HG03103 (cell line): Measurements from ENCODE around the gene MYLIP.

ENCODE experiments used
- ATAC-seq: cut with Tn5 transposase; IDR thresholded peaks from one replicate; pipeline ENCODE4 v1.9.1; 2021; ENCODE audit warnings: low read depth; ENCODE audit not compliant: unreplicated experiment

The MYLIP gene

GRCh38 chr6:16128759-16129622 lies at the start of gene MYLIP:
TSS of gene MYLIP (plus strand) at chr6:16129086. CDS start at chr6:16129323, 237 bp downstream.
- ATAC-seq = peak; percentile 59

DNA sequence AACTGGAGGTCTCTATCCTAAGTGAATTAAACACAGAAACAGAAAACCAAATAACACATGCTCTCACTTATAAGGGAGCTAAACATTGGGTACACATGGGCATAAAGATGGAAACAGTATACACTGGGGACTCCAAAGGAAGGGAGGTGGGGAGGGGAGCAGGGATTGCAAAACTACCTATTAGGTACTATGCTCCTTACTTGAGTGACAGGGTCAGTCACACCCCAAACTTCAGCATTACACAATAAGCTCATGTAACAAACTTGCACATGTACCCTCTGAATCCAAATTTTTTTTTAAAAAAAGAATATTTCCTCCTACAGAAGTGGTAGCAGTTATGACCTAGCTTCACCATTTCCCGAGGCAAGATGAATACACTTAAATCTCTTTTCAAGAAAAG lies 49.5 kb upstream of the MYLIP start:
- no peak for ATAC-seq

- ATAC-seq = no peak
Measured at GRCh38 chr6:16080204-16080603, 48.7 kb upstream of the MYLIP start.

- ATAC-seq = no peak
Measured at GRCh38 chr6:16081326-16081725, 47.6 kb upstream of the MYLIP start.

DNA sequence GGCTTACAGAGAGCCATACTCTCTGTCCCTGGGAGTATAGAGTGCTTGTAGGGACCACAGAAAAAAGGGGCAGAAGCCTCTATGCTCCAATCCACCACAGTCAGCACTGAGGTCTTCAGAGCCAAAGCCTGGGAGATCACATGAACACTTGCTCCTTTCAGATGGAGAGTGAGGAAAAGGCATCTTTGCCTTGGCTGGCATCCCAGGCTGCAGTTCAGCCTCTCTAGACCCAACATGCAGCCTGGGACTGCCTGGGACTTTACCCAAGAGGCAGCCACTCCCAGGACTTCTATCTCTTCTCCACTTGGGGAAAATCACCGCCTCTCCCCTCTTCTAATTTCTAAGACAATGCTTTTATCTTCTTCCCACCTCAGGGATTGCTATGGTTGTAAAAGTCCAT lies 46.5 kb upstream of the MYLIP start:
- ATAC-seq = no peak

DNA sequence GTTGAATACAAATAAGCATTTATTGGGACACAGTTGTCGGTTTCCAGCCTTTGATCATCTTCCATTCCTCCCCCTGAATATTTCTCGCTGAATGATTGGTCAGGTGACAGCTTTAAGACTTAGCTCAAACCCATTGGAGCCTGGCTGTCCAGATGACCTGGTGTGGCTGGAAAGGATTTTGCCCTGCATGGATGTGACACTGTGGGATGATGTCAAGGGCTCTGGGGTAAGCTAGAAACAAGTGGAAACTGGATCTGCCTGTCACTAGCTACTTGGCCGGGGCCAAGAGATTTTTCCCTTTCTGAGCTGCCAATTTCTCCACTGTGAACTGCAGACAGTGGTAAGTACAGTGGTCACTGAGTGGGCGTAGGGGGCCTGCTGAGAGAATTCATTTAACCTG lies 41.9 kb upstream of the MYLIP start:
- ATAC-seq = no peak

- ATAC-seq = no peak
Measured at GRCh38 chr6:16087386-16087785, 41.5 kb upstream of the MYLIP start.

- no peak for ATAC-seq
Measured at GRCh38 chr6:16088409-16088808, 40.5 kb upstream of the MYLIP start.

DNA sequence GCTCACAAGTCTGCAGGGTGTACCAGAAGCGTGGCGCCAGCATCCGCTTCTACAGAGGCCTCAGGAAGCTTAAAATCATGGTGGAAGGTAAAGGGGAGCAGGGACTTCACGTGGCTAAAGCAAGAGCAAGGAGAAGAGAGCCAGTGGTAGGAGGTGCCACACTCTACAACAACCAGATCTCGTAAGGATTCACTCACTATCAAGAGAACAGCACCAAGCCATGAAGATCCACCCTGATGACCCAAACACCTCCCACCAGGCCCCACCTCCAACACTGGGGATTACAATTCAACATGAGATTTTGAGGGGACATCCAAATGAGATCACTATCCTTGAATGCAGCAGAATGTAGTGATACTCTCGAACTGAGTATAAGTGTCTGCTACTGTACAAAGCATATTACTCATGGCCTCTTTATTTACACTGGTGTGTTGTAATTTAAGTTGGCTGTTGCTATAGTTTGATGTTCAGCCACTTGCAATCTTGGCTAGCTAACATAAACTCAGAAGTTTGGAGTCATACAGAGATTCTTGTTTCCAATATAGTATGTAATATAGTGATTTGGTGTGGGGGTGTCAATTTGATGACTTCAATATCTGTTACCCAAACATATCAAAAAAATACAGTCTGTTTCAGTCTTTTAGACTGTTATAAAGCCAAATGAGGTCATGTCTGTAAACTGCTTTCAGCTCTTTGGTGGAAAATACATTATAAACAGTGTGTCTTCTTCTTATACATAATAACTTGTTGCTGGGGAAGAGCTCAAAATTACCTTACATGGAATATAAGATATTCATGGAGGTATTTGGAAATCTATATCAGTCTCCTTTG lies 39.4 kb upstream of the MYLIP start:
- no peak for ATAC-seq

DNA sequence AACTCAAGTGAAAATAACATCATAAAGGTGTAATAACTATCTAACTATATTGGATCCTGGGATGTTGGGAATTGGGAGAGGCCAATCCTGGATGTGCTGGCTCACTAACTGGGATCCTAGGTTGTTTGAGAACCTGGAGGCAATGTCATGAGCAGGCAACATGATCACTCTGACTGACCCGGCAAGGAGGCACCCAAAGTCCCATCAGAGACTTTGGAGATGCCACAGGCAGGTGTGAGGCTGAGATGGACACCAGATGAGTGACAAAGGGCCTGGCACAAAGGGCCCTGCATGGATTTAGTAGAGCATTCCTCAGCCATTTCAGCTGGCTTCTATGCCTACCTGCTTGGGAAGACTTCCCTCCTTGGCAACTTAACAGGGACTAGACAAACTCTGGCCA lies 38.4 kb upstream of the MYLIP start:
- no peak for ATAC-seq

- ATAC-seq = no peak
Measured at GRCh38 chr6:16090920-16091319, 38.0 kb upstream of the MYLIP start.

DNA sequence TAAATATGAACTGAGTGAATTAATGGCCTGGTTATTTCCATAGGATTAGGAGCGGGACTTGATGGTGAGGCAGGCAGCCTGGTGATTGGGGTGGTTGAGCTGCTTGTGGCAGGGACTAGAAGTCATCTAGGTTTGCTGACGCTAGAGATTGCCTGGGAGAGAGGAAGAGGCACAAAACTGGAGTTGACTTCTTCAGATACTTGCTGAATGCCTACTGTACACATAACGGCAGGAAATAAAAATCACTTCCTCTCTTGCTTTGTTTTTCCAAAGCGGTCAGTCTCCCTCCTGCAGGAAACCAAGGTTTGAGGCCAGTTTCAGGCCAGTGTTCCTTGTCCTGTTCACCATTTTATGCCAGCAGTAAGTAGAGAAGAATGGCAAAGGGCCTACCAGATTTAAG lies 36.7 kb upstream of the MYLIP start:
- no peak for ATAC-seq

DNA sequence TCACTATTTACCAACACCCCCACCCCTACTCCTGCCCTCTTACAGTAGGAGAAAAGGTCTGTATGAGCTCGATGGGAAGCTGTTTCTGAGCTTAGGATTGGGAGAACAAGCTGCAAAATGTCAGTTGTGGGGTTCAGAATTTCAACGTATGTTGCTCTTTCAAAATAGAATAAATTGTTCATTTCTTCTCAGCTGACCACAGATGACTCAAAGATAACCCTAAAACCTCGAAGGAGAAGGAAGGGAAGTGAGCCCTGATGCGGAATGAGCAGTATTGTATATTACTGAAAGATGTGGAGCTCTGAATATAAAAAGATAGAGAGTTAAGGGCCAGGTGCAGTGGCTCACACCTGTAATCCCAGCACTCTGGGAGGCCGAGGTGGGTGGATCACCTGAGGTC lies 35.9 kb upstream of the MYLIP start:
- no peak for ATAC-seq

- ATAC-seq = no peak
Measured at GRCh38 chr6:16095180-16095579, 33.7 kb upstream of the MYLIP start.

DNA sequence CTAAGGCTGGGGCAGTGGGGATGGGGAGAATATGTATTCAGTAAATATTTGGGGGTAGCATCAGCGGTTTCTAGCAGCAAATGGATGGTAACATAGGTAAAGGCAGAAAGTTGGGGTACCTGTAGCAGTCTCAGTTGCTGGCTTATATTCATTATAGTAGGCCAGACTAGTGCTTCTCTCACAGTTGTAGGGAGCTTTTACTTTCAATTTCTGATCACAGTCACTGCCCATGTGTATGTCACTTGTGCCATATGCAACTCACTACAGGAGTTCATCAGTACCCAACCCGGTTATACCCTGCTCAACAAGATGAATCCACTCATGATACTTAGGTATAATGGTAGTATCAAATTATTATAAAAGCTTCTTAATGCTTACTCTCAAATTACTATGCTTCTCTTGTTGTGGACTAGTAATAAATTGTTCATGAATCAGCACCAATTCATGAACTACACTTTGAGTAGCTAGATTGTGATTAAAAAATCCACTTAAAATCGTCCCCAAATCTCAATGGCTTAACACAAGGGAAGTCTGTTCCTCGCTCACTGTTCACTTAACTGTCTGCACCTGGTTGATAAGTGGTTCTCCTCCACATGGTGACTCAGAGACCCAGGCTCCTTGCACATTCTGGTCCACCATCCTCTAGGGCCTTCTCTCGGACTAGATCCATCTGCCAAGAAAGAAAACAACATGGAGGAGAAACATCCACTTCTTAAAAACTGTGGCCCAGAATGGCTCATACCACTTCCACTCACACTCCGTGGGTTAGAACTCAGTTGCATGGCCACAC lies 31.3 kb upstream of the MYLIP start:
- ATAC-seq = no peak

GRCh38 chr6:16098211-16098610 lies 30.7 kb upstream of the MYLIP start:
- no peak for ATAC-seq

GRCh38 chr6:16102208-16102607 lies 26.7 kb upstream of the MYLIP start:
- ATAC-seq = no peak

DNA sequence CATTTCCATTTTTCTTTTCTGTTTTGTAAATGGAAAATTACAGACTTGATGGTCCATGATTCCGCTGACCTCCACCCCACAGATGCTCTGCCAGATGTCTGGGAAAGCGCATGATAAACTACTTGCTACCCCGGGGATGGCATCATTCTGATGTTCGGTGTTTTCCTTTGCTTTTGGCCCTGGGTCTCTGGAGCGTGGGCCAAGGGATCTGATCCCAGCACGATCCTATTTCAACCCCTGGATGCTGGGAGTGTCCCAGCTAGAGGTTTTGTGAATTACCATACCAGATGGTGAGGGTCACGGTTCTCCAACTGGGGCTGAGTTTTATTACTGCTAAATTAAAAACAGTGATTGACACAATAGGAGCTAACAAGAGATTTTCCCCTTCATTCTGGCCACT lies 25.2 kb upstream of the MYLIP start:
- ATAC-seq = no peak

GRCh38 chr6:16104624-16105433 lies 24.1 kb upstream of the MYLIP start:
- no peak for ATAC-seq

GRCh38 chr6:16105854-16106253 lies 23.0 kb upstream of the MYLIP start:
- no peak for ATAC-seq
